Right lung (tissue), 5 donors: Measurements from ENCODE around the gene GALNT5. TPM values are rescaled to one million over a fixed set of nuclear protein-coding genes. Genes with fewer than 3 reads are reported as not detected.

Experiments used
- polyA plus RNA-seq, 5 donors: library from polyadenylated mRNA; unstranded; fragments of 120-200 nt; gene quantifications; one replicate each; pipeline versions ENCODE4 v1.2.1 to v1.2.3, GENCODE V29; 2013; ENCODE audit warnings: inconsistent platforms in 1 of 5, low replicate concordance in 1 of 5; ENCODE audit not compliant: insufficient read length in 5 of 5, insufficient read depth in 1 of 5

GALNT5 gene
- polyA plus RNA-seq, 5 donors: 4.2 to 8.2 (median 7.1) TPM

Other genes with a start within 250 kb of the GALNT5 start
- under 1 TPM; 0.12 to 0.77 (median 0.28) TPM for gene ERMN, start 68.1 kb downstream of the GALNT5 start, polyA plus RNA-seq
- 1 to 10 TPM; 1.4 to 2.6 (median 1.7) TPM for gene CYTIP, start 186.4 kb downstream of the GALNT5 start, polyA plus RNA-seq